ENCODE results near the gene KNSTRN. TPM values are rescaled to one million over a fixed set of nuclear protein-coding genes. Genes with fewer than 3 reads are reported as not detected.
A peak's percentile ranks its signal among the peaks of the same experiment; 100 is the strongest.

Gene KNSTRN
- total and polyA plus RNA-seq, 2 experiments from 2014 or later: 67.9 to 80.4 TPM

DNA sequence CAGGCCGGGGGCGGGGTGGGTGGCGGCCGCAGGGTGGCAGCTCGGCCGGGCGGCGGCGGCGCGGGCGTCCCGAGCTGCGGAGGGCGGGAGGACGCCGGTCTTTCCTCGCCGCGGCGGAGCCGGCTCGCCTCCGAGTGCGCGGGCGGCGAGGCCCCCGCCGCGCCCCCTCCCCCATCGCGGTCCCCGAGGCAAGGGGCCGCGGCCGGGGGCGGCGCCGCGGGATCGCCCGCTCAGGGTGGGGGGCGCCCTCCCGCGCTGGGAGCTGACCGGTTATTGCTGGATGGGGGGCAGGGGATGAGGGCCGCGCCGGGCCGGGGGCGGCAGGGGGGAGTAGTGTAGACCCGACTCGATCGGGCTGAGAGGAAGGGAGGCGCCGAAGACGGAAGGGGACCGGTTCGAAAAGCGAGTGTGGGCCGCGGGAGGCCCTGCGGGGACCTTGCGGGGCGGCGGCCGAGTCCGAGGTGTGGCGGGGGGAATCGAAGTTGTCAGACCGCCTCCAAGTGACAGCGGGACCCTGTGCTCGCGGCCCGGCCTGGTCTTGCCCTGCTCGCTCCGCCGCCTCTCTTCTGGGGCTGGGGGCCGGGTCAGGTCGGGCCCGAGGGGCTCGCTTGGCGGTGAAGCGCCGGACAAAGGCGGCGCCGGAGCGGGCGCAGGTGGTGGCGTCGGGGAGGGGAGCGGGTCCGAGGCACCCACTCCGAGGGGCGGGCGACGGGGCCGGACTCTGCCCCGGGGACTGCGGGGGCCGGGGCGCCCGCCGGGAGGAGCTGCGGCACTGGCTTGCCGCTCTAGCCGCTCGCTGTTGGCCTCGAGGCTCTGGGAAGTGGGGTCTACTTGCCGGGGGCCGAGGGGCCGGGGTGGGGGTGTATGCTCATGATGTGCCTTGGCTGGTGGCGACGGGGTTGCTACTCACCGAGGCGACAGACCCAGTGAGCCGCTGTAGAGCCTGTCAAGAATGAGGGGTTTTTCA, 59.3 kb downstream of the KNSTRN start:
- Mint-ChIP-seq H3K4me1 (peaks cover 66% of the 10 kb centered on the region), H3K9me3 (no peaks in the 10 kb centered on the region; the same call in 2 of the 3 replicates), H3K27ac (no peak overlapping the region), H3K4me3 (peak overlapping the region; percentile 90), H3K36me3 (ENCODE audit: low read depth) (peaks cover 21% of the 10 kb centered on the region), H3K27me3 (ENCODE audit: insufficient read depth, low read depth, poor library complexity) (peaks cover 30% of the 10 kb centered on the region)
- H3K4me3 ChIP-seq: peak overlapping the region; percentile 74
- no peak overlapping the region for H3K27ac ChIP-seq (ENCODE audit: low read depth)
- peaks cover 3% of the 10 kb centered on the region; the same call in 1 of the 2 replicates for H3K27me3 ChIP-seq (ENCODE audit: insufficient read depth)
- DNase-seq (ENCODE audit: low spot score) (peak; percentile 43), ATAC-seq (peak; percentile 0; the same call in 2 of the 3 replicates)
- peaks cover 54% of the 10 kb centered on the region for H3K79me2 ChIP-seq (replicated peaks; ENCODE audit: insufficient read depth)
- H4K20me1 ChIP-seq (replicated peaks; ENCODE audit: insufficient read depth): peaks cover 44% of the 10 kb centered on the region
- H3F3A ChIP-seq (replicated peaks; ENCODE audit: low read depth): 0 out of 2 replicates have a peak, but pooled peaks cover 2% of the 10 kb centered on the region
- no peaks in the 10 kb centered on the region; the same call in 1 of the 2 replicates for H3K36me3 ChIP-seq (ENCODE audit: insufficient read depth)
- no peak overlapping the region for H2AFZ ChIP-seq
- no peaks in the 10 kb centered on the region for H3K9me2 ChIP-seq (ENCODE audit: insufficient read depth)
- TF ChIP-seq JUNB (IDR thresholded peaks at IDR 0.05; ENCODE audit: unreplicated experiment) (no peak), CTCF (conservative IDR thresholded peaks at IDR 0.05; ENCODE audit: low read depth in 2 of 2) (peak in 1 of 2 experiments; percentile 31; a peak in 1 of 4 replicates)
- peaks cover 64% of the 10 kb centered on the region for H3K4me1 ChIP-seq (ENCODE audit: insufficient read depth)
- H3K4me2 ChIP-seq: peak overlapping the region; percentile 87

DNA sequence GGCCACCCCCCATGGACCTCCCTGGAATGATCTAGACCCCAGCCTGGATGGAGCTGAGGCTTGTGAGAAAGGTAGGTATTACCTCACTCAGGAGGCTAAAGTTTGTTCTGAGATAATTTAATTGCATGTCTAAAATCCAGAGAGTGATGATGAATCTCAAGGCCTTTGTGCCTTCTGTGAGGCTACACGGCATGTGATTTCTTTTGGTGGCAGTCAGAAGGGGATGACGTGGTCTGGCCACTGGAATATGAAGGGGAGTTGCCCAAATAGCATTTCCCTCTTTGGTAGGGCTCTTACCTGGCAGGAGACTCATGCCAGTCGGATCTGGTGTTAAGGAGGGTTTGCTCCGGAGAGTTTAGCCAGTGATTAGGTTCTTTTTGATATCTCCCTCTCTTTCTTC, 60.7 kb downstream of the KNSTRN start:
- Mint-ChIP-seq H3K27ac (no peak overlapping the region), H3K4me3 (peak overlapping the region; percentile 90), H3K36me3 (ENCODE audit: low read depth) (peaks cover 25% of the 10 kb centered on the region), H3K9me3 (no peaks in the 10 kb centered on the region; the same call in 2 of the 3 replicates), H3K27me3 (ENCODE audit: insufficient read depth, low read depth, poor library complexity) (peaks cover 31% of the 10 kb centered on the region), H3K4me1 (peaks cover 58% of the 10 kb centered on the region)
- Histone ChIP-seq H3K4me2 (peak overlapping the region; percentile 87), H4K20me1 (replicated peaks; ENCODE audit: insufficient read depth) (peaks cover 53% of the 10 kb centered on the region), H3K9me2 (ENCODE audit: insufficient read depth) (no peaks in the 10 kb centered on the region), H3K79me2 (replicated peaks; ENCODE audit: insufficient read depth) (peaks cover 68% of the 10 kb centered on the region), H3K4me1 (ENCODE audit: insufficient read depth) (peaks cover 54% of the 10 kb centered on the region), H3K4me3 (peak overlapping the region; percentile 74), H3K36me3 (ENCODE audit: insufficient read depth) (no peaks in the 10 kb centered on the region; the same call in 1 of the 2 replicates), H3K27me3 (ENCODE audit: insufficient read depth) (0 out of 2 replicates have a peak, but pooled peaks cover 3% of the 10 kb centered on the region), H2AFZ (no peak overlapping the region), H3K27ac (ENCODE audit: low read depth) (no peak overlapping the region), H3F3A (replicated peaks; ENCODE audit: low read depth) (0 out of 2 replicates have a peak, but pooled peaks cover 2% of the 10 kb centered on the region)
- ATAC-seq: no peak
- DNase-seq (ENCODE audit: low spot score): no peak
- TF ChIP-seq, protein P1, sequence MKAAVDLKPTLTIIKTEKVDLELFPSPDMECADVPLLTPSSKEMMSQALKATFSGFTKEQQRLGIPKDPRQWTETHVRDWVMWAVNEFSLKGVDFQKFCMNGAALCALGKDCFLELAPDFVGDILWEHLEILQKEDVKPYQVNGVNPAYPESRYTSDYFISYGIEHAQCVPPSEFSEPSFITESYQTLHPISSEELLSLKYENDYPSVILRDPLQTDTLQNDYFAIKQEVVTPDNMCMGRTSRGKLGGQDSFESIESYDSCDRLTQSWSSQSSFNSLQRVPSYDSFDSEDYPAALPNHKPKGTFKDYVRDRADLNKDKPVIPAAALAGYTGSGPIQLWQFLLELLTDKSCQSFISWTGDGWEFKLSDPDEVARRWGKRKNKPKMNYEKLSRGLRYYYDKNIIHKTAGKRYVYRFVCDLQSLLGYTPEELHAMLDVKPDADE (IDR thresholded peaks at IDR 0.05): no peak
- TF ChIP-seq CTCF (conservative IDR thresholded peaks at IDR 0.05; ENCODE audit: low read depth in 2 of 2) (no peak), NANOG (IDR thresholded peaks at IDR 0.05; ENCODE audit: borderline replicate concordance) (no peak), POLR2AphosphoS5 (IDR thresholded peaks at IDR 0.05; ENCODE audit: low read depth) (no peak)

Measured in GM23338 (cell line).